ENCODE data around the gene STX4. TPM values are rescaled to one million over a fixed set of nuclear protein-coding genes. Genes with fewer than 3 reads are reported as not detected.

STX4 gene
- total RNA-seq, 1 experiment from 2014 or later = 85.8 TPM

GRCh38 chr16:31089199-31089598, 55.8 kb downstream of the STX4 start:
- intact Hi-C loops (cut with micrococcal nuclease; ENCODE audit: unreplicated experiment) = no loop called here
- Histone ChIP-seq H2AFZ (no peak overlapping the region), H3K4me1 (replicated peaks; ENCODE audit: insufficient read depth) (0 out of 2 replicates have a peak, but pooled peaks cover 3% of the 10 kb centered on the region), H4K20me1 (ENCODE audit: insufficient read depth) (no peaks in the 10 kb centered on the region), H3K4me3 (no peak overlapping the region), H3K27me3 (ENCODE audit: insufficient read depth, low read depth) (no peaks in the 10 kb centered on the region), H3K9me3 (ENCODE audit: insufficient read depth, low read depth) (no peaks in the 10 kb centered on the region), H3K79me2 (ENCODE audit: low read depth) (peaks cover 4% of the 10 kb centered on the region; the same call in 1 of the 2 replicates), H3K36me3 (ENCODE audit: low read depth) (no peaks in the 10 kb centered on the region), H3K4me2 (no peak overlapping the region), H3F3A (ENCODE audit: insufficient read depth, low read depth) (peaks cover 5% of the 10 kb centered on the region), H3K9me2 (ENCODE audit: insufficient read depth) (no peaks in the 10 kb centered on the region), H3K27ac (no peak overlapping the region)
- no TSS peak for BruUV-seq (replicated peaks)
- CTCF ChIA-PET = no interaction called here
- no peak for DNase-seq
- TF ChIP-seq, protein P1, sequence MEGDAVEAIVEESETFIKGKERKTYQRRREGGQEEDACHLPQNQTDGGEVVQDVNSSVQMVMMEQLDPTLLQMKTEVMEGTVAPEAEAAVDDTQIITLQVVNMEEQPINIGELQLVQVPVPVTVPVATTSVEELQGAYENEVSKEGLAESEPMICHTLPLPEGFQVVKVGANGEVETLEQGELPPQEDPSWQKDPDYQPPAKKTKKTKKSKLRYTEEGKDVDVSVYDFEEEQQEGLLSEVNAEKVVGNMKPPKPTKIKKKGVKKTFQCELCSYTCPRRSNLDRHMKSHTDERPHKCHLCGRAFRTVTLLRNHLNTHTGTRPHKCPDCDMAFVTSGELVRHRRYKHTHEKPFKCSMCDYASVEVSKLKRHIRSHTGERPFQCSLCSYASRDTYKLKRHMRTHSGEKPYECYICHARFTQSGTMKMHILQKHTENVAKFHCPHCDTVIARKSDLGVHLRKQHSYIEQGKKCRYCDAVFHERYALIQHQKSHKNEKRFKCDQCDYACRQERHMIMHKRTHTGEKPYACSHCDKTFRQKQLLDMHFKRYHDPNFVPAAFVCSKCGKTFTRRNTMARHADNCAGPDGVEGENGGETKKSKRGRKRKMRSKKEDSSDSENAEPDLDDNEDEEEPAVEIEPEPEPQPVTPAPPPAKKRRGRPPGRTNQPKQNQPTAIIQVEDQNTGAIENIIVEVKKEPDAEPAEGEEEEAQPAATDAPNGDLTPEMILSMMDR (conservative IDR thresholded peaks at IDR 0.05) = no peak
- TF ChIP-seq EZH2 (IDR thresholded peaks at IDR 0.05; ENCODE audit: low read depth) = no peak
- POLR2A ChIA-PET (ENCODE audit: unreplicated experiment) = no interaction called here

Other genes starting within 250 kb of the STX4 start
- 21.7 and 25.6 TPM in 2 replicates for gene ZNF629, start 246.4 kb upstream of the STX4 start, total RNA-seq (2021)
- 59.3 and 66.9 TPM in 2 replicates for gene BCL7C, start 139.5 kb upstream of the STX4 start, total RNA-seq (2021)
- gene CTF1, start 136.9 kb upstream of the STX4 start, total RNA-seq (2021) = 11.6 and 17.0 TPM in 2 replicates
- 70.8 and 72.7 TPM in 2 replicates for gene FBXL19, start 110.0 kb upstream of the STX4 start, total RNA-seq (2021)
- 40.7 and 43.5 TPM in 2 replicates for gene ORAI3, start 84.5 kb upstream of the STX4 start, total RNA-seq (2021)
- 29.6 and 33.2 TPM in 2 replicates for gene SETD1A, start 75.8 kb upstream of the STX4 start, total RNA-seq (2021)
- gene HSD3B7, start 48.4 kb upstream of the STX4 start, total RNA-seq (2021) = 34.8 and 44.2 TPM in 2 replicates
- gene STX1B, start 22.9 kb upstream of the STX4 start, total RNA-seq (2021) = 3.9 and 5.6 TPM in 2 replicates
- 13.2 and 17.4 TPM in 2 replicates for gene ZNF668, start 40.7 kb downstream of the STX4 start, total RNA-seq (2021)
- 25.4 and 30.7 TPM in 2 replicates for gene ZNF646, start 40.9 kb downstream of the STX4 start, total RNA-seq (2021)
- 7.7 and 9.2 TPM in 2 replicates for gene PRSS53, start 55.4 kb downstream of the STX4 start, total RNA-seq (2021)
- 46.0 and 59.9 TPM in 2 replicates for gene VKORC1, start 61.2 kb downstream of the STX4 start, total RNA-seq (2021)
- gene BCKDK, start 74.8 kb downstream of the STX4 start, total RNA-seq (2021) = 41.5 and 66.5 TPM in 2 replicates
- gene KAT8, start 84.1 kb downstream of the STX4 start, total RNA-seq (2021) = 81.4 and 84.3 TPM in 2 replicates
- 147 and 154 TPM in 2 replicates for gene PRSS8, start 102.2 kb downstream of the STX4 start, total RNA-seq (2021)
- gene PRSS36, start 116.5 kb downstream of the STX4 start, total RNA-seq (2021) = 4.1 and 6.8 TPM in 2 replicates
- gene FUS, start 146.6 kb downstream of the STX4 start, total RNA-seq (2021) = 429 and 637 TPM in 2 replicates
- gene PYCARD, start 169.2 kb downstream of the STX4 start, total RNA-seq (2021) = 72.9 and 107 TPM in 2 replicates
- 0.09 TPM in 1 of 2 replicates, not detected in the other for gene TRIM72, start 180.6 kb downstream of the STX4 start, total RNA-seq (2021)
- gene PYDC1, start 183.6 kb downstream of the STX4 start, total RNA-seq (2021) = not detected in 2 replicates
- 0.90 and 1.3 TPM in 2 replicates for gene ITGAM, start 226.4 kb downstream of the STX4 start, total RNA-seq (2021)